Omental fat pad (tissue), 4 donors: ENCODE data around the gene AGPS. TPM values are rescaled to one million over a fixed set of nuclear protein-coding genes. Genes with fewer than 3 reads are reported as not detected.
A peak's percentile ranks its signal among the peaks of the same experiment; 100 is the strongest.
"Not testable (repeated sequence)": the region's sequence is repeated elsewhere in the genome, so short reads cannot be mapped to it uniquely, and the experiment has no call there.

Experiments
- ATAC-seq: fragments of 150-250 bp; one replicate; pipeline ENCODE4 v1.9.1; 2016; ENCODE audit warnings: mild to moderate bottlenecking, moderate library complexity; ENCODE audit not compliant: low FRiP score
- DNase-seq: peaks from one replicate; pipeline ENCODE4 v3.0.0-alpha.2; 2019; ENCODE audit warnings: low spot score
- CTCF ChIP-seq, 3 donors: fragments of 450-650 bp; IDR thresholded peaks; one replicate each; pipeline ENCODE4 v1.5.1; 2016 to 2017; ENCODE audit warnings: antibody characterized with exemption in 3 of 3, mild to moderate bottlenecking in 3 of 3, moderate library complexity in 2 of 3
- total RNA-seq, 4 donors: library from RNA; depleted of rRNA; stranded (reverse); fragments of >200 nt; gene quantifications; one replicate each; pipeline ENCODE4 v1.1.0, GENCODE V29; 2016

The AGPS gene
- total RNA-seq, 4 donors from 2014 or later: 21.6 to 33.0 (median 29.0) TPM

DNA sequence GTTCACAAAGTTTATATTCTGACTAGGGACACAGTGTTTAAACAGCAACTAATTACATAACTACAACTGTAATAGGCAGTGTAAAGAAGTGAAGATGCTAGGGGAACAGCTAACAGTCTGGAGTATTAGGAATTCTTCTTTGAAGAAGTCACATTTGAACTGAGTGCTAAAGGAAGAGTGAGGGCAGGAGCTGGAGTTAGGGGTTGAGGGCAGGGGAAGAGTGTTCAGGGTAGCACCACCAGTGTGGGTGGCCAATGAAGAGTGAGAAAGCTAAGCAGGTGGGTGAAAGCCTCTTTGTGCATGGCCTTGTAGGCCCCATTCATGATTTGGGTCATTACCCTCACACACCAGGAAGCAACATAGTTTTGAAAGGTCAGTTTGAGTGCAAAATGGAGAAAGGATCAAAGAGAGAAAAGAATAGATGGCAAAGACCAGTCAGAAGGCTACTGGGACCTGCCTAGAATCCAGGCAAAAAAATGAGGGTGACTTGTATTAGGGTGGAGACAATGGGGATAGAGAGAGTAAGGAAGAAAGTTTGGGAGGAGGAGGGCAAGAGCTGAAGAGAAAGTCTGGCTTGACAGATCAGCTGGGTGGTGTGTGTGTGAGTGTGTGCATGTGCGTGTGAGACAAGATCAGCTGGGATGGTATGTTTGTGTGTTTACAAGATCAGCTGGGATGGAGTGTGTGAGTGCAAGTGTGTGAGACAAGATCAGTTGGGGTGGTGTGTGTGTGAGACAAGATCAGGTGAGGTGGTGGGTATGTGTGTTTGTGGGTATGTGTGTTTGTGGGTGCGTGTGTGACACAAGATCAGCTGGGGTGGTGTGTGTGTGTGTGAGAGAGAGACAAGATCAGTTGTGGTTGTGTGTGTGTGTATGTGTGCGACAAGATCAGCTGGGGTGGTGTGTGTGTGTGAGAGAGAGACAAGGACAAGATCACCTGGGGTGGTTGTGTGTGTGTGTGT is 43.6 kb upstream of the AGPS start:
- no peak for TF ChIP-seq CTCF (IDR thresholded peaks at IDR 0.05)
- no peak for ATAC-seq
- no peak for DNase-seq

DNA sequence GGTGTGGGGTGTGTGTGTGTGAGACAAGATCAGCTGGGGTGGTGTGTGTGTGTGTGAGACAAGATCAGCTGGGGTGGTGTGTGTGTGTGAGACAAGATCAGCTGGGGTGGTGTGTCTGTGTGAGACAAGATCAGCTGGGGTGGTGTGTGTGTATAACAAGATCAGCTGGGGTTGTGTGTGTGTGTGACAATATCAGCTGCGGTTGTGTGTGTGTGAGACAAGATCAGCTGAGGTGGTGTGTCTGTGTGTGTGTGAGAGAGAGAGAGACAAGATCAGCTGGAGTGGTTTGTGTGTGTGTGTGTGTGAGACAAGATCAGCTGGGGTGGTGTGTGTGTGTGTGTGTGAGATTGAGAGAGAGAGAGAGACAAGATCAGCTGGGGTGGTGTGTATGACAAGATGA is 41.9 kb upstream of the AGPS start:
- not testable (repeated sequence) for ATAC-seq, DNase-seq

DNA sequence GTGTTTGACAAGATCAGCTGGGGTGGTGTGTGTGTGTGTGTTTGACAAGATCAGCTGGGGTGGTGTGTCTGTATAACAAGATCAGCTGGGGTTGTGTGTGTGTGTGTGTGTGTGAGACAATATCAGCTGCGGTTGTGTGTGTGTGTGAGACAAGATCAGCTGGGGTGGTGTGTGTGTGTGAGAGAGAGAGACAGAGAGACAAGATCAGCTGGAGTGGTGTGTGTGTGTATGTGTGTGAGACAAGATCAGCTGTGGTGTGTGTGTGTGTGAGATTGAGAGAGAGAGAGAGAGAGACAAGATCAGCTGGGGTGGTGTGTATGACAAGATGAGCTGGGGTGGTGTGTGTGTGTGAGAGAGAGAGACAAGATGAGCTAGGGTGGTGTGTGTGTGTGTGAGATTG is 41.5 kb upstream of the AGPS start:
- not testable (repeated sequence) for ATAC-seq, DNase-seq

GRCh38 chr2:177352441-177353186 is 40.0 kb upstream of the AGPS start:
- TF ChIP-seq CTCF (IDR thresholded peaks at IDR 0.05): no peak
- ATAC-seq (peak; percentile 51), DNase-seq (no peak)

DNA sequence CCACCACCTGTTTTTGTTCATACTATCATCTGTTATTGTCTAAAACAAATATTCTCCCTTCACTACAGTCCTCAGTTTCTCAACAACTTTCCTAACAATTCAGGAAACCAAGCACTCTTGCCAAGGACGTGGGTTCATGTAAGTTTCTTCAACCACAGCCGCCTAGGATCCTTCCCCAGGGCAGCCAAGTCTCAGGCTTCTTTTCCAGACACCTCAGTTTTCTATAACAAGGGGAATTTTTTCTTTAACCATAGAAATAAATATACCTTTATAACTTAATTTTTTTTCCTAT is 39.4 kb upstream of the AGPS start:
- no peak for TF ChIP-seq CTCF (IDR thresholded peaks at IDR 0.05)
- ATAC-seq (peak; percentile 10), DNase-seq (no peak)

GRCh38 chr2:177354541-177354940 is 38.0 kb upstream of the AGPS start:
- not testable (repeated sequence) for ATAC-seq, DNase-seq

DNA sequence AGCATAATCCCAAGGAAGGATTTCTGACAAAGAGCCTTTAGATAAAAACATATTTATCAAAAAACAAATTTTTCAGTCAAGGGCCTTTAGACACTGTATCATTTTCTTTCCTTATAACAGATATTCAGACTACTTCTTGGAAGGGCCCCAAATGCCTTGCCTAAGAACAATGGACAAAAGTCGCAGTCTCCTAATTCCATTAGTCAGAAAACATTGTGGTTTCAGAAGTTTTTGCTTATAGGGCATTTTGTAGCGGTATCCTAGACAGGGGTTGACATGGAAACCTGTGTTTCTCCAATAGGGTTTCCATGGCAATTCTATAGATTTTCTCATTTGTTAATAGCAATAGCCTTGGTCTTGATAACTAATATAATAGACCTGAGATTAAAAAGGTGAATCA is 36.7 kb upstream of the AGPS start:
- DNase-seq (no peak), ATAC-seq (no peak)
- no peak for TF ChIP-seq CTCF (IDR thresholded peaks at IDR 0.05)

GRCh38 chr2:177359836-177360595 is 32.6 kb upstream of the AGPS start:
- DNase-seq (no peak), ATAC-seq (no peak)
- TF ChIP-seq CTCF (IDR thresholded peaks at IDR 0.05): no peak
